ENCODE measurements around the gene CDK5RAP2. TPM values are rescaled to one million over a fixed set of nuclear protein-coding genes. Genes with fewer than 3 reads are reported as not detected.

CDK5RAP2 gene
- total RNA-seq, 1 donor from 2014 or later, result 50.8 TPM

DNA sequence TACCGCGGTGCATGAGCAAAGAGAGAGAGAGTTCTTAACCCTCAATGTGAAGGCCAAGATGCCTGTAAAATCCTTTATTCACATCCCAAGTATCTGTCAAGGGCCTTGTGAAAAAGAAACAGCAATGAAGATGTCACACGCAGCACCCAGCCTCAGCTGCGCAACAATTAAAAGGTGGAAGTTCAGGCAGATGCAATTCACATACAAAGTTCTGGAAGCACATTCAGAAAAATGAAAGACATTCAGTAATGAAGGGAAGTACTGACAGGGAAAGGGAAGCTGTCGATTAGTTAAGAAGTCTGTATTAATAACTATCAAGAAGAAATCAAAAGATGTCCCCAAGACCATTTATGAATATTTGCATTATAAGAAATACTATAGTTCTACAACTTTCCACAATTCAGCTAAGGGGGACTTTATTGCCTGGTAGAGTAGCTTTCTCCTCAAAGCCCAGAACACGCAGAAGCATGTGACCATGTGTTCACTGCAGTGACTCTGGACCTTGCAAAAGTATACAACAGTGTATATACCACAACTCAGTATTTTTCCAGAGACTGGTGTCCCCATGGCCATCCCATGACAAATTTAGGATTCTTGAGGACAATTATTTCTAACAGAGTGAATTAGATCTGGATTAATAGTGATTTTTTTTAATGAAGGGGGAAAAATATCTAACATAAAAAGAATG lies 137.5 kb downstream of the CDK5RAP2 start:
- H3K4me1 Mint-ChIP-seq (ENCODE audit: unreplicated experiment), result no peaks in the 10 kb centered on the region
- no peak overlapping the region for H3K27ac Mint-ChIP-seq (ENCODE audit: unreplicated experiment)
- no peak overlapping the region for H3K4me3 Mint-ChIP-seq (ENCODE audit: unreplicated experiment)
- DNase-seq (ENCODE audit: low spot score), result no peak
- no peaks in the 10 kb centered on the region for H3K27me3 Mint-ChIP-seq (ENCODE audit: unreplicated experiment)
- TF ChIP-seq, protein P1, sequence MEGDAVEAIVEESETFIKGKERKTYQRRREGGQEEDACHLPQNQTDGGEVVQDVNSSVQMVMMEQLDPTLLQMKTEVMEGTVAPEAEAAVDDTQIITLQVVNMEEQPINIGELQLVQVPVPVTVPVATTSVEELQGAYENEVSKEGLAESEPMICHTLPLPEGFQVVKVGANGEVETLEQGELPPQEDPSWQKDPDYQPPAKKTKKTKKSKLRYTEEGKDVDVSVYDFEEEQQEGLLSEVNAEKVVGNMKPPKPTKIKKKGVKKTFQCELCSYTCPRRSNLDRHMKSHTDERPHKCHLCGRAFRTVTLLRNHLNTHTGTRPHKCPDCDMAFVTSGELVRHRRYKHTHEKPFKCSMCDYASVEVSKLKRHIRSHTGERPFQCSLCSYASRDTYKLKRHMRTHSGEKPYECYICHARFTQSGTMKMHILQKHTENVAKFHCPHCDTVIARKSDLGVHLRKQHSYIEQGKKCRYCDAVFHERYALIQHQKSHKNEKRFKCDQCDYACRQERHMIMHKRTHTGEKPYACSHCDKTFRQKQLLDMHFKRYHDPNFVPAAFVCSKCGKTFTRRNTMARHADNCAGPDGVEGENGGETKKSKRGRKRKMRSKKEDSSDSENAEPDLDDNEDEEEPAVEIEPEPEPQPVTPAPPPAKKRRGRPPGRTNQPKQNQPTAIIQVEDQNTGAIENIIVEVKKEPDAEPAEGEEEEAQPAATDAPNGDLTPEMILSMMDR (IDR thresholded peaks at IDR 0.05; ENCODE audit: unreplicated experiment), result no peak
- no peaks in the 10 kb centered on the region for H3K9me3 Mint-ChIP-seq (ENCODE audit: unreplicated experiment)
- H3K36me3 Mint-ChIP-seq (ENCODE audit: low read depth, unreplicated experiment), result peaks cover 5% of the 10 kb centered on the region

DNA sequence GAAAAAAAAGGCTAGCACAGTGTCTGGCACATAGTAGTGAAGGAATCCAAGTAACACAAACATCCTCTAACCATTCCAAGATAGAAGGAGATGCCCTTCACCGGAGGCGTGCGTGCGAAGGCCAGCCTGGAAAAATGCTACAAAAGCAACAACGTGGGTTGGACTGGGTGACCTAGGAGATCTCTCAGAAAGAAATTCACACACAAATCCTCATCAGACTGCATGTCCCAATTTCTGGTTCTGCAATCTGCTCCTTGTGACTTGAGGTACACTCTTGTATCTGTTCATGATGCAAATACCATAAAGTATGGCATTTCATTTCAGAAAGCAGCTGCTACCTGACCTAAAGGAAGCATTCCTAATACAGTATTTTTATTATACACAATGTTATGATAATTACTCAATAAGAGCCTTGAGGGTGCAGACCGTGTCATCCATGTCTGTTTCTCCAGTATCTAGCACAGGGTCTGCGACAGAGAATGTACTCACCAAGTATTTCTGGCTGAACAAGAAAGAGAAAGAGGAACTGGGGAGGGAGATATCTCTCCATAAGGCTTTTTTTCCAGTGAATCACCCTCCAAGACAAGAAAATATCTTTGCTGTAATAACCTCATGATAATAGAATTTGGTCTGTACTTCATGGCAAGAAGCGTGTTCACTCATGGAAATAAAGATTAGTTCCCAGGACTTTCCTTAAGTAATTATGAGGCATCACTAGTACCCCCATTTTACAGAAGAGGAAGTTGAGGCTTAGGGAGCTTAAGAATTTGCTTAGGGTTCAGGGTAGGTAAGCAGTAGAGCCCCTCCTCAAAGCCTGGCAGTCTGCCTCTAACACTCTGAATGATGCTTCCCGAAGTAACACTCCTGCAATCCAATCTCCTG lies 138.3 kb downstream of the CDK5RAP2 start:
- no peaks in the 10 kb centered on the region for H3K27me3 Mint-ChIP-seq (ENCODE audit: unreplicated experiment)
- H3K27ac Mint-ChIP-seq (ENCODE audit: unreplicated experiment), result no peak overlapping the region
- peaks cover 4% of the 10 kb centered on the region for H3K36me3 Mint-ChIP-seq (ENCODE audit: low read depth, unreplicated experiment)
- TF ChIP-seq, protein P1 (IDR thresholded peaks at IDR 0.05; ENCODE audit: unreplicated experiment), result no peak
- H3K4me1 Mint-ChIP-seq (ENCODE audit: unreplicated experiment), result no peaks in the 10 kb centered on the region
- H3K4me3 Mint-ChIP-seq (ENCODE audit: unreplicated experiment), result no peak overlapping the region
- no peak for DNase-seq (ENCODE audit: low spot score)
- H3K9me3 Mint-ChIP-seq (ENCODE audit: unreplicated experiment), result no peaks in the 10 kb centered on the region

DNA sequence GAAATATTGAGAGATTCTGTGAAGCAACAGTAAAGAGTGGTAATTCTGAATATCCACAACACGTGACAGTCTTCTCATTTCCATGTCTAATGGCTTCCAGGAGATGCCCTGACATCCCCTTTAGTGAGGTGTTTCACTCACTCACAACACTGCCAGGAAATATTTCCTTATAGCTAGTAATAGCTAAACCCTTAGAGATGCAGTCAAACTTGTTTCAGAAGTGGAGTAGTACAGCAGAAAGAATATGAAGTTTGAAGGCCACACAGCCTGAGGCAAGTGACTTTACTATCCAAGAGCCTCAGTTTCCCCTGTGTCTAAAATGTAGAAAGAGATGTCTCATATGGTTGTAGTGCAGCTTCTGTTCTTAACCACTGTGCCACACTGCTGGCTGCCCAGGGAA lies 139.2 kb downstream of the CDK5RAP2 start:
- H3K36me3 Mint-ChIP-seq (ENCODE audit: low read depth, unreplicated experiment), result no peaks in the 10 kb centered on the region
- no peak overlapping the region for H3K27ac Mint-ChIP-seq (ENCODE audit: unreplicated experiment)
- no peaks in the 10 kb centered on the region for H3K27me3 Mint-ChIP-seq (ENCODE audit: unreplicated experiment)
- no peak for DNase-seq (ENCODE audit: low spot score)
- H3K9me3 Mint-ChIP-seq (ENCODE audit: unreplicated experiment), result no peaks in the 10 kb centered on the region
- TF ChIP-seq, protein P1 (IDR thresholded peaks at IDR 0.05; ENCODE audit: unreplicated experiment), result no peak
- H3K4me3 Mint-ChIP-seq (ENCODE audit: unreplicated experiment), result no peak overlapping the region
- peaks cover under 1% of the 10 kb centered on the region for H3K4me1 Mint-ChIP-seq (ENCODE audit: unreplicated experiment)

DNA sequence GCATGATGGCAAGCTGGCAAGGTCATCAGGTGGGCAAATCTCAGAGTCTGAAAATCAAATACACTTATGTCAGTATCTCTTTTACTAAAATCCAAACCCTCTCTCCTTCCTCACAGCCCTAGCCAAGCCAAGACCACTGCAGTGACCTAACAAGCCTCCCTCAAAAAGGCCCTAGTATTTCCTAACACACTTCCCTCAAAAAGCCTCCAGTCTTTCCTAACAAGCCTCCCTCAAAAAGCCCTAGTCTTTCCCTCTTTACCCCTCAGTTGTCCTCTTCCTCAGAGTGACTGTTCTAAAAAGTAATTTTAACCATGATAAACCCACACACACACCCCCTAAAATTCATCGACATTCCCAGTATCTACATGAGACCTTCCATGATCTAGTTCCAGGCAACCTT lies 140.0 kb downstream of the CDK5RAP2 start:
- no peak overlapping the region for H3K4me3 Mint-ChIP-seq (ENCODE audit: unreplicated experiment)
- TF ChIP-seq, protein P1 (IDR thresholded peaks at IDR 0.05; ENCODE audit: unreplicated experiment), result no peak

More for the DNA sequence above, 140.0 kb downstream of the CDK5RAP2 start:
- DNase-seq (ENCODE audit: low spot score), result no peak
- Mint-ChIP-seq H3K36me3 (ENCODE audit: low read depth, unreplicated experiment) (no peaks in the 10 kb centered on the region), H3K27ac (ENCODE audit: unreplicated experiment) (no peak overlapping the region), H3K9me3 (ENCODE audit: unreplicated experiment) (no peaks in the 10 kb centered on the region), H3K4me1 (ENCODE audit: unreplicated experiment) (peaks cover 8% of the 10 kb centered on the region), H3K27me3 (ENCODE audit: unreplicated experiment) (no peaks in the 10 kb centered on the region)
